Measurements from ENCODE around the gene DHX9. TPM values are rescaled to one million over a fixed set of nuclear protein-coding genes. Genes with fewer than 3 reads are reported as not detected.

The DHX9 gene
- total and polyA plus RNA-seq, 12 donors: 50.9 to 147 (median 89.8) TPM

DNA sequence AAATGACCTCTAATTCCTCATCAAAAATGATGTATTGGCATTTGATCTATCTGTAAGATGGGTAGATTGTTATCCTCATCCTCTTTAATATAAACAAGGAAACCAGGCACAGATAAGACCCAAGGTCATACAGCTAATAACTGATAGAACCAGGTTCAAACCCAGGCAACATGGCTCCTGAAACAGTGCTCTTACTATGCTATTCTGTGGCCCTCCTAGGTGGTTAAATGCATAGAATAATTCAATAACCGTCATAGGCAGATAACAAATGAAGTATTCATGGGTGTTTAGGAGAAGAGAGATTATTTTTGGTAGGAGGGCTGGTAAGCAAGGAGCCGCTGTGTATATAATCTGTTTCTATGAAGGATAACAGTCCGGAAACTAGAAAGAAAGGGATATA, 46.4 kb downstream of the DHX9 start:
- Histone ChIP-seq H3K27ac (no peak overlapping the region), H3K36me3 (replicated peaks in 1 of 2) (peaks cover 0 to 81% of the 10 kb centered on the region in 2 donors), H3K27me3 (no peaks in the 10 kb centered on the region), H3K4me3 (no peak overlapping the region), H3K9me3 (replicated peaks in 1 of 3) (no peaks in the 10 kb centered on the region), H3K4me1 (replicated peaks in 1 of 2) (no peaks in the 10 kb centered on the region)
- no peak for TF ChIP-seq POLR2A (IDR thresholded peaks at IDR 0.05)
- TF ChIP-seq, protein P1, sequence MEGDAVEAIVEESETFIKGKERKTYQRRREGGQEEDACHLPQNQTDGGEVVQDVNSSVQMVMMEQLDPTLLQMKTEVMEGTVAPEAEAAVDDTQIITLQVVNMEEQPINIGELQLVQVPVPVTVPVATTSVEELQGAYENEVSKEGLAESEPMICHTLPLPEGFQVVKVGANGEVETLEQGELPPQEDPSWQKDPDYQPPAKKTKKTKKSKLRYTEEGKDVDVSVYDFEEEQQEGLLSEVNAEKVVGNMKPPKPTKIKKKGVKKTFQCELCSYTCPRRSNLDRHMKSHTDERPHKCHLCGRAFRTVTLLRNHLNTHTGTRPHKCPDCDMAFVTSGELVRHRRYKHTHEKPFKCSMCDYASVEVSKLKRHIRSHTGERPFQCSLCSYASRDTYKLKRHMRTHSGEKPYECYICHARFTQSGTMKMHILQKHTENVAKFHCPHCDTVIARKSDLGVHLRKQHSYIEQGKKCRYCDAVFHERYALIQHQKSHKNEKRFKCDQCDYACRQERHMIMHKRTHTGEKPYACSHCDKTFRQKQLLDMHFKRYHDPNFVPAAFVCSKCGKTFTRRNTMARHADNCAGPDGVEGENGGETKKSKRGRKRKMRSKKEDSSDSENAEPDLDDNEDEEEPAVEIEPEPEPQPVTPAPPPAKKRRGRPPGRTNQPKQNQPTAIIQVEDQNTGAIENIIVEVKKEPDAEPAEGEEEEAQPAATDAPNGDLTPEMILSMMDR (IDR thresholded peaks at IDR 0.05): no peak
- no peak for DNase-seq
- intact Hi-C loops (cut with DNase I): no loop called here
- WGBS, 4 donors: 92 to 98% (median 96%) methylated on average over 3 of the region's 3 CpGs

GRCh38 chr1:182886985-182887384, 47.8 kb downstream of the DHX9 start:
- H3K36me3 ChIP-seq (replicated peaks in 1 of 2): peaks cover 0 to 67% of the 10 kb centered on the region in 2 donors
- H3K4me3 ChIP-seq: no peak overlapping the region
- DNase-seq: no peak
- H3K9me3 ChIP-seq (replicated peaks in 1 of 3): no peaks in the 10 kb centered on the region
- H3K4me1 ChIP-seq (replicated peaks in 1 of 2): no peaks in the 10 kb centered on the region
- intact Hi-C loops (cut with DNase I): no loop called here
- TF ChIP-seq, protein P1 (IDR thresholded peaks at IDR 0.05): no peak
- no peak for TF ChIP-seq POLR2A (IDR thresholded peaks at IDR 0.05)
- 93 to 98% (median 96%) methylated on average over 11 of the region's 11 CpGs for WGBS, 4 donors
- no peaks in the 10 kb centered on the region for H3K27me3 ChIP-seq
- no peak overlapping the region for H3K27ac ChIP-seq

GRCh38 chr1:182888736-182889531, 49.8 kb downstream of the DHX9 start:
- Histone ChIP-seq H3K27me3 (no peaks in the 10 kb centered on the region), H3K4me1 (replicated peaks in 1 of 2) (no peaks in the 10 kb centered on the region), H3K27ac (no peak overlapping the region), H3K4me3 (no peak overlapping the region), H3K9me3 (replicated peaks in 1 of 3) (no peaks in the 10 kb centered on the region), H3K36me3 (replicated peaks in 1 of 2) (peaks cover 0 to 48% of the 10 kb centered on the region in 2 donors)
- WGBS, 4 donors: 77 to 84% (median 79%) methylated on average over 7 of the region's 7 CpGs
- DNase-seq: no peak
- TF ChIP-seq, protein P1 (IDR thresholded peaks at IDR 0.05): no peak
- TF ChIP-seq POLR2A (IDR thresholded peaks at IDR 0.05): no peak
- intact Hi-C loops (cut with DNase I): no loop called here

GRCh38 chr1:182889997-182890396, 50.9 kb downstream of the DHX9 start:
- Histone ChIP-seq H3K27ac (no peak overlapping the region), H3K27me3 (no peaks in the 10 kb centered on the region), H3K9me3 (replicated peaks in 1 of 3) (no peaks in the 10 kb centered on the region), H3K4me3 (no peak overlapping the region), H3K4me1 (replicated peaks in 1 of 2) (no peaks in the 10 kb centered on the region), H3K36me3 (replicated peaks in 1 of 2) (peaks cover 0 to 37% of the 10 kb centered on the region in 2 donors)
- WGBS, 4 donors: 68 to 74% (median 71%) methylated on average over 6 of the region's 6 CpGs
- intact Hi-C loops (cut with DNase I): no loop called here
- DNase-seq: no peak
- TF ChIP-seq POLR2A (IDR thresholded peaks at IDR 0.05): no peak
- TF ChIP-seq, protein P1 (IDR thresholded peaks at IDR 0.05): no peak

Data from adrenal gland (tissue), 12 donors.